ENCODE data around the gene PARP8. TPM values are rescaled to one million over a fixed set of nuclear protein-coding genes. Genes with fewer than 3 reads are reported as not detected.

PARP8 gene
- total and polyA plus RNA-seq, 2 of the 8 experiments (the other 6 are each of a cell fraction or from before 2014, with no cell fraction given): 16.6 to 30.6 TPM

DNA sequence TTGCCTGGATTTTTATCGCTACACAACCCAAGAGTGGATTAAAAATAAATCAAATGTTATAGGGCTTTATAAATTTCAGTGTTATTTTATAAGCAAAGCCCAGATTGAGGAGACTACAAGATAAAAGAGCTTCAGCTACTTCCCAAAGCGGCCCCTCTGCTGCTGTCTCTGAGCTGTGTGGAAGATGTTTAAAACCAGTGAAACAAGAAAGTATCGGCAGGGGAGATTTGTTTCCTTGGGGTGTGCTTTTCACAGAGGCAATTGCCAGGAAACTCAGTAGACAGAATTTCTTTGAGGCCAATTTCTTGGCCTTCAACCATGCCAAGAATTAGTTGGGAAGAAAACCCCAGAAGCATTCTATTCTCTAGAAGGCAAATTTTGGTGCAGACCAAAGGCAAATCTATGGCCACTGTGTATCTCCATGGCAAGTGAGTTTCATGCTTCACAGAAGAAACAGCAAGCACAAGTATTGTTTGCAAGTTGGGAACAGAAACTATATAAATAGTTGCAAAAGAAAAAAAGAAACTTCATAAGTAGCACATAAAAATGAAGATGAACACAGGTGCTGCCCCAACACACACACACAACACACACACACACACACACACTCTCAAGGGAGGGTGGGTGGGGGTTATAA lies 197.2 kb downstream of the PARP8 start:
- no peak overlapping the region for H4K91ac ChIP-seq (replicated peaks; ENCODE audit: insufficient read length, low read length)
- H2BK120ac ChIP-seq (replicated peaks; ENCODE audit: low read depth, low read length): no peak overlapping the region
- H3K4ac ChIP-seq (replicated peaks; ENCODE audit: insufficient read length, low read depth, low read length): no peak overlapping the region
- no peaks in the 10 kb centered on the region for H4K20me1 ChIP-seq (replicated peaks in 1 of 2; ENCODE audit: control insufficient read depth in 1 of 2, insufficient read depth in 2 of 2, low read length in 2 of 2)
- H3K79me1 ChIP-seq (ENCODE audit: low read depth, low read length): no peaks in the 10 kb centered on the region
- H4K5ac ChIP-seq (ENCODE audit: insufficient read length, low read depth, low read length): no peak overlapping the region
- no peak overlapping the region for H4K8ac ChIP-seq (ENCODE audit: extremely low read depth, insufficient read depth, low read length)
- H2BK15ac ChIP-seq (ENCODE audit: low read length): no peak overlapping the region
- WGBS, 2 experiments (ENCODE audit: extremely low coverage in 1 of 2, insufficient coverage in 1 of 2, insufficient read length in 1 of 2, insufficient replicate concordance in 2 of 2, low coverage in 1 of 2, low lambda C conversion rate in 2 of 2, missing lambda C conversion rate in 1 of 2): 92% methylated on average over 3 of the region's 3 CpGs; no CpG with 5 or more reads in 1 of the 2 experiments
- no peak for TF ChIP-seq GABPA (IDR thresholded peaks at IDR 0.05; ENCODE audit: borderline replicate concordance, insufficient read depth, low read length)
- ChIA-PET CTCF (ENCODE audit: partially characterized antibody) (interaction anchor here (0.5 to 1.0 kb wide), 3 partner anchors 11 to 451 kb away, joined by 3 to 4 read pairs (median 3); no protein-coding TSS in a partner anchor), POLR2A (ENCODE audit: partially characterized antibody) (no interaction called here)
- no peak overlapping the region for H2AFZ ChIP-seq (ENCODE audit: low read length)
- no peaks in the 10 kb centered on the region for H3K27me3 ChIP-seq (replicated peaks in 1 of 4; ENCODE audit: control insufficient read depth in 3 of 4, extremely low read depth in 1 of 4, insufficient read depth in 3 of 4, low read length in 3 of 4)
- no peak overlapping the region for H3K56ac ChIP-seq (replicated peaks; ENCODE audit: insufficient read length, low read depth, low read length)
- H2AK5ac ChIP-seq (ENCODE audit: low read depth, low read length): no peak overlapping the region
- DNase-seq (ENCODE audit: low read depth in 1 of 2, low spot score in 2 of 2): no peak
- H3K27ac ChIP-seq (ENCODE audit: low read depth, low read length): no peak overlapping the region
- no peak overlapping the region for H3K23ac ChIP-seq (ENCODE audit: insufficient read length)
- H3K36me3 ChIP-seq (ENCODE audit: control insufficient read depth in 2 of 4, insufficient read depth in 4 of 4, low read length in 3 of 4): no peaks in the 10 kb centered on the region
- H2BK5ac ChIP-seq (ENCODE audit: low read depth, low read length): no peak overlapping the region
- H3K4me2 ChIP-seq (ENCODE audit: insufficient read depth in 1 of 2, low read depth in 2 of 2, low read length in 2 of 2): no peak overlapping the region
- H2BK12ac ChIP-seq (ENCODE audit: low read depth, low read length): no peak overlapping the region
- no peak overlapping the region for H3K18ac ChIP-seq (ENCODE audit: extremely low read depth, low read length)
- H2BK20ac ChIP-seq (ENCODE audit: low read length): no peak overlapping the region
- no peaks in the 10 kb centered on the region for H3K9me3 ChIP-seq (ENCODE audit: insufficient read depth in 2 of 2, low read depth in 1 of 2, low read length in 1 of 2)
- no peak overlapping the region for H3K9ac ChIP-seq (replicated peaks in 1 of 4; ENCODE audit: extremely low read depth in 1 of 4, low read depth in 3 of 4, low read length in 3 of 4)
- H3K4me1 ChIP-seq (replicated peaks in 1 of 4; ENCODE audit: control insufficient read depth in 3 of 4, insufficient read depth in 4 of 4, low read length in 3 of 4): no peaks in the 10 kb centered on the region
- H3K14ac ChIP-seq (ENCODE audit: insufficient read length): no peak overlapping the region
- no peaks in the 10 kb centered on the region for H3K23me2 ChIP-seq (ENCODE audit: low read depth, low read length)
- H3K79me2 ChIP-seq (ENCODE audit: control insufficient read depth in 1 of 2, insufficient read depth in 2 of 2, low read length in 2 of 2): no peaks in the 10 kb centered on the region
- FAIRE-seq: no peak
- no peak overlapping the region for H3K4me3 ChIP-seq (ENCODE audit: extremely low read depth in 1 of 4, insufficient read depth in 2 of 4, low read depth in 3 of 4, low read length in 4 of 4)

Data from H1 (cell line).